ENCODE data around the gene PTPN12. TPM values are rescaled to one million over a fixed set of nuclear protein-coding genes. Genes with fewer than 3 reads are reported as not detected.

PTPN12 gene
- total and polyA plus RNA-seq, 2 donors from 2014 or later = 19.2 to 83.1 TPM

- no peak overlapping the region for H3K4me3 ChIP-seq (ENCODE audit: low read length in 3 of 3)
- H3K9me3 ChIP-seq (ENCODE audit: control insufficient read depth in 2 of 3, insufficient read depth in 1 of 3, low read length in 3 of 3) = no peaks in the 10 kb centered on the region
- FAIRE-seq (no peak), DNase-seq (no peak)
- TF ChIP-seq CTCF (IDR thresholded peaks at IDR 0.05; ENCODE audit: borderline replicate concordance, extremely low read depth, insufficient read depth) = no peak
- peaks cover 0 to 2% (median 0%) of the 10 kb centered on the region in 3 donors for H3K4me1 ChIP-seq (ENCODE audit: control insufficient read depth in 2 of 3, insufficient read depth in 2 of 3, low read depth in 1 of 3, low read length in 3 of 3)
- H3K27me3 ChIP-seq (ENCODE audit: control insufficient read depth, insufficient read depth, low read length) = no peaks in the 10 kb centered on the region
- intact Hi-C loops (cut with DNase I) = no loop called here
- H3K27ac ChIP-seq (ENCODE audit: low read depth in 2 of 2, low read length in 2 of 2) = no peak overlapping the region
- peaks cover 0 to 2% (median 0%) of the 10 kb centered on the region in 3 donors for H3K36me3 ChIP-seq (ENCODE audit: control insufficient read depth in 2 of 3, insufficient read depth in 3 of 3, low read length in 3 of 3)
- no peak overlapping the region for H3K9ac ChIP-seq (ENCODE audit: low read length in 3 of 3)
Measured at GRCh38 chr7:77687100-77687746, 150.1 kb downstream of the PTPN12 start.

GRCh38 chr7:77687747-77688144 is 150.7 kb downstream of the PTPN12 start:
- FAIRE-seq (no peak), DNase-seq (no peak)
- intact Hi-C loops (cut with DNase I) = no loop called here
- Histone ChIP-seq H3K27me3 (ENCODE audit: control insufficient read depth, insufficient read depth, low read length) (no peaks in the 10 kb centered on the region), H3K4me1 (ENCODE audit: control insufficient read depth in 2 of 3, insufficient read depth in 2 of 3, low read depth in 1 of 3, low read length in 3 of 3) (peaks cover 0 to 2% (median 0%) of the 10 kb centered on the region in 3 donors), H3K27ac (ENCODE audit: low read depth in 2 of 2, low read length in 2 of 2) (no peak overlapping the region), H3K4me3 (ENCODE audit: low read length in 3 of 3) (no peak overlapping the region), H3K9ac (ENCODE audit: low read length in 3 of 3) (no peak overlapping the region), H3K9me3 (ENCODE audit: control insufficient read depth in 2 of 3, insufficient read depth in 1 of 3, low read length in 3 of 3) (no peaks in the 10 kb centered on the region), H3K36me3 (ENCODE audit: control insufficient read depth in 2 of 3, insufficient read depth in 3 of 3, low read length in 3 of 3) (peaks cover 0 to 2% (median 0%) of the 10 kb centered on the region in 3 donors)
- TF ChIP-seq CTCF (IDR thresholded peaks at IDR 0.05; ENCODE audit: borderline replicate concordance, extremely low read depth, insufficient read depth) = no peak

Other genes with a start within 250 kb of the PTPN12 start
- gene GSAP, start 120.9 kb upstream of the PTPN12 start, total RNA-seq = 29.4 TPM
- gene GSAP, start 120.9 kb upstream of the PTPN12 start, polyA plus RNA-seq (ENCODE audit: insufficient read depth, low read depth, low replicate concordance) = 11.7 TPM
- gene RSBN1L, start 159.2 kb downstream of the PTPN12 start, total RNA-seq = 18.0 TPM
- gene RSBN1L, start 159.2 kb downstream of the PTPN12 start, polyA plus RNA-seq (ENCODE audit: insufficient read depth, low read depth, low replicate concordance) = 7.3 TPM